T-helper 1 cell treated with Interleukin-12 subunit alpha and Interleukin-12 subunit beta and Interleukin-4 antibody, amounts not matched to agents 30 ng/mL and 1 ng/mL, for 36 hours (primary cell): ENCODE measurements around the gene VPS72. TPM values are rescaled to one million over a fixed set of nuclear protein-coding genes. Genes with fewer than 3 reads are reported as not detected.
"Not testable (repeated sequence)": the region's sequence is repeated elsewhere in the genome, so short reads cannot be mapped to it uniquely, and the experiment has no call there.

Experiments used
- intact Hi-C: fragments of 100-400 bp; cut with micrococcal nuclease; formaldehyde crosslinking; loops from one replicate; pipeline ENCODE4 v1.15.1; 2024
- total RNA-seq: library from RNA; stranded (reverse); gene quantifications from 2 replicates; pipeline ENCODE4 v1.2.3, GENCODE V29; 2022

Gene VPS72, protein sequence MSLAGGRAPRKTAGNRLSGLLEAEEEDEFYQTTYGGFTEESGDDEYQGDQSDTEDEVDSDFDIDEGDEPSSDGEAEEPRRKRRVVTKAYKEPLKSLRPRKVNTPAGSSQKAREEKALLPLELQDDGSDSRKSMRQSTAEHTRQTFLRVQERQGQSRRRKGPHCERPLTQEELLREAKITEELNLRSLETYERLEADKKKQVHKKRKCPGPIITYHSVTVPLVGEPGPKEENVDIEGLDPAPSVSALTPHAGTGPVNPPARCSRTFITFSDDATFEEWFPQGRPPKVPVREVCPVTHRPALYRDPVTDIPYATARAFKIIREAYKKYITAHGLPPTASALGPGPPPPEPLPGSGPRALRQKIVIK
- total RNA-seq, result 72.0 and 80.4 TPM in 2 replicates

DNA sequence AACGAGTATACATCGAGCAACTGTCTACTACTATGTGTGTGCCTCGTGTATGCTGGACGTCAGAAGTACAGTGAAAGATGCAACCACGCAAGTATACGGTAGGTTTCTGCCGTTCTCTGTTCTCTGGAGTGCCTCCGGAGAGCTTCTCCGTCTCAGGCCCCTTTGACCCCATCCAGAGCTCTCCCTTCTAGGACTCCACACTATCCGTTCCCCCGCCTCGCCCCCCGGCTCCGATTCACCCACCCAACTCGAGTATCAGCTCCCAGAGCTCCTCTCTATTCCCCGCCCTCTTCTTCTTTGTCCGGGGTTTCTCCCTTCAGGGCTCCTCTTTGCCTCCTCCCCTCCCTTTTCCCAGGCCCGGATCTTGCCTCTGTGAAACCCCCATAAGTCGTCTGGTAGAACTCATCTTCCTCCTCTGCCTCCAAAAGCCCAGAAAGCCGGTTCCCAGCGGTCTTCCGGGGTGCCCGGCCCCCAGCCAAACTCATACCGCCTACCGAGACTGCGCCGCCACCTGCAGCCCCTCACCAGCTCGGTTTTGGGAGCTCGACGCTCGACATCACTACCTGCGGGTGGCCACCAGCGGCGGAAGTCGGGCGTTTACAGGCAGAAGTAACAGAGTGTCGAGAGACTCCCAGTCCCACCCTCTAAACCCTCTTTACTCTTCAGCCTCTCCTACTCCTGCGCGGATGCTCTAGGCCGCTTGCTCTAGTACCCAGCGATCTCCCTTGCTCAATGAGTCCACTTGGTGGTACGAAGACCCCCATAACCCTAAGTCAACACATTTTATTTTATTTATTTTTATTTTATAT lies at the start of gene VPS72:
TSS of gene VPS72 (minus strand) at position 561 of the 809 bp plus-strand sequence. CDS start at position 485, 76 bp downstream.
- intact Hi-C loops, result loop anchor here (1.0 to 5.0 kb wide), 6 partner anchors 8 to 267 kb away; partner anchors contain the start of genes PIP5K1A, POGZ, PSMD4 and RFX5

DNA sequence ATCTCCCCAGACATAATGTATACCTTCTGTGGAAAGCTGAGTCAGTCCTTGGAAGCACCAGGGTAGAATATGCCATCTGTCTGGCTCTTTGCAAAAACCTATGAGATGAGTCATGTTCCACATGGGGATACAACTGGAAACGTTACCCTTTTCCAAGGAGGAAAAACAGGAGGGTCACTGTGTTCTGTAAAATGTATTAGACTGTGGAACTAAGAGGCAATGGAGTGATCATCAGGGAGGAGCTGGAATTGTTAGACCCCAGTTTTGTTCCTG lies 48.4 kb upstream of the VPS72 start:
- intact Hi-C loops, result no loop called here

DNA sequence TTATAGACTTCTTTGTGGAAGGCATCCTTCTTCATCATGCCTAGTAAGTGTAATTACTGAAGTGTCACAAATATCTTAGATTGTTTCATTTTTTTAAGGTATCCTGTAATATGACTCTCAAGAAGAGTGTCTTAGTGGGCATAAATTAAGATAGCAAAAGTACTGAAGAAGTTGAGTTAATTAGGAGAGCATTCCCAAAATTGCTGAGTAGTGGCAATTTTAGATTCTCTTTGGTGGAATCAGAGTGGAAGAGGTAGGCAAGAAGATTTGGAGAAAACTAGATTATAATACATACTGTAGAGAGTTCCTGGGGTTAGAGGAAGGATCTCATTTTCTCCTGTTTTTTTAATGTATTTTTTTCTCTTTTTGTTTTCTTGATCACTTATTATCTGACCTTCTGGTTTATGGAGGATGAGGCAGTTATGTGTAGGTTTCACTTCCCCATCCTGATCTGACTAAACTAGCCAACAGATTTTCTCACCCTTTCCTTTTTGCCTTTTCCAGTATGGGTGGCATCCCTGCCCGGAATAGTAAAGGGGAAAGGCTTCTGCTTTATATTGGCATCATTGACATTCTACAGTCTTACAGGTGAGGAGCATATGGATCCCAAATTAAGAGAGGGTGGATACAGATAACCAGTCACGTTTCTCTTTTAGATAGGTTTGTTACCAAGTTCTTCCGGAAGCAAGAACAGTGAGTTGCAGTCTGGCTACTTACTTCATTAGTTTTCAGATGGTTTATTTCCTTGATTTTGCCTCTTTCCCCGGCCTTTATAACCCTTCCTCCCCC lies 47.9 kb upstream of the VPS72 start:
- intact Hi-C loops, result no loop called here

DNA sequence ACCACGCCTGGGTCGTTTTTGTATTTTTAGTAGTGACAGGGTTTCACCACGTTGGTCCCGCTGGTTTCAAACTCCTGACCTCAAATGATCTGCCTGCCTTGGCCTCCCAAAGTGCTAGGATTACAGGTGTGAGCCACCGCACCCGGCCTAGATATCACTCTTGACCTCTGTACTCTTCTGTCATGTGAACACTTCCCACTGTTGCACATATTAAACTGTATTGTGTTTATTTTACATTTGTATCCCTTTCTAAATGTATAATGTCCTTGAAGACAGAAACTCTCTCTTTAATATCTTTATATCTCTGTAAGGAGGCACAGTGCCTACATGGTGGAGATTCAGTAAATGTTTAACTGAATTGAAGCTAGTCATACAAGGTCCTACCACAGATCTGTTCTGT lies 45.2 kb upstream of the VPS72 start:
- intact Hi-C loops, result no loop called here

DNA sequence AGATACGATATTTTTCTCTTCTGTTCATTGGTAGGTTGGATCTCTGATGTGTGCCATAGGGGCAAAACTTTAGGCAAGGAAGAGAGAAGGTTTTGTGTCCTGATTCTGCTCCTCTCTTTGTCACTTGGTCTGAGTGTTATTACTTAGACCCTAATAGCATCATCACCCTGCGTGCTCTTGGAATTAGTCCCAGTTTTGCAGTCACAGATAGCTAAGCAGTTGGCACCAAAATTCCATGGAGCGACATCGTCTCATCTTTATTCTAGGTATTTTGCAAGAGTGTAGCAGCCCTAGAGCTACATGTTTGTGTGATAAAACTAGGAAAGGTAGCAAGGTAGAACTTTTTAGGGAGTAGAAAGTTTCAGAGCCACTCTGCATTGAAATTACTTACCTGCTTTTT lies 32.1 kb upstream of the VPS72 start:
- intact Hi-C loops, result no loop called here

DNA sequence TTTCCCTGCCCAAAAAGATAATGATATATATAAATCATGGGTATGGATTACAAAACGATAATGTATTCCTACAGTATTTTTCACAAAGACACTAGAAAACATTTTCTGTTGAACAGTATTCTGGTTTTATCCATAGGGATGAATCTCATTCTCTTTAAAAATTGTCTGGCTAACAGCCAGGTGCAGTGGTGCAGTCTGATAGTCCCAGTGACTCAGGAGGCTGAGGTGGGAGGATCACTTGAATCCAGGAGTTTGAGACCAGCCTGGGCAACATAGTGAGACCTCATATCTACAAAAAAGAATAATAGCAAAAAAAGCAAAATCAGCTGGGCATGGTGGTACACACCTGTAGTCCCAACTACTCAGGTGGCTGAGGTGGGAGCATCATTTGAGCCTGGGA lies 31.6 kb upstream of the VPS72 start:
- intact Hi-C loops, result no loop called here

DNA sequence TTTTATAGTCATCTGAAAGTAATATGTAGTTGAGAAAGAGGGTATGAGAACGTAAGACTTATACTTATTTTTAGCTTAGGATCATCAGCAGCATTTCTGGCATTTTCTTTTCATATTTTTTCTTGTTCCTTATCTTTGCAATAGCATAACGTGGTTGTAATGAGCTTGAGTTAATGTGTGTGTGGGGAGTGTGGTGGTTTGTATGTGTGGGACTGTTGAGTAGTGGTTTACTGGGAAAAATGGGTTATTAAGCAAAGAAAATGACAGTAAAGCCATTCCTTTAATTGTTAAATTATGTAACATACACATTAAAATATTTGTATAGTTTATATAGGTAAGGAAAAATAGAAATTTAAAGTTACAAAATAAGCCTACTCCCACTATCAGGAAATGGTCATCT lies 23.6 kb upstream of the VPS72 start:
- intact Hi-C loops, result no loop called here

DNA sequence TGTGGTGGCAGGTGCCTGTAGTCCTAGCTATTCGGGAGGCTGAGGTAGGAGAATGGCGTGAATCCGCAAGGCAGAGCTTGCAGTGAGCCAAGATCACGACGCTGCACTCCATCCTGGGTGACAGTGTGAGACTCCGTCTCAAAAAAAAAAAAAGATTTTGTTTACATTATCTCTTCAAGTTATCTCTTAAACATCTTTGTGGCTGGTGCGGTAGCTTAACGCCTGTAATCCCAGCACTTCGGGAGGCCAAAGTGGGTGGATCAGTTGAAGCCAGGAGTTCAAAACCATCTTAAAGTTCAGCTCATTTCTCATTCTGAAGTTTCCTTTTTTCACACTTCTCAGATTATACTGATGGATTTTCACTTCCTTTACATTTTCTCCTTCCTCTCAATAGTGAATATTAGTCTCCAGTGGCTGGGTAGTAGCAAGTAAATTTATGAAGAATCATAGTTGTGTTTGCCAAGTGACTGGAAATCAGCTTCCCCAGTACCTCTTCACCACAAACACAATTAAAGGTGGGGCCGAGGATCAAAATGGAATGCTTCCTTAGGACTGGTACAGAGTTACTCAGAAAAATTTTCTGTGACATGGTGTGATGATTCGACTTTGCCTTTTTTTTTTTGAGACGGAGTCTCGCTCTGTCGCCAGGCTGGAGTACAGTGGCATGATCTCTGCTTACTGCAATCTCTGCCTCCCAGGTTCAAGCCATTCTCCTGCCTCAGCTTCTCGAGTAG lies 22.1 kb upstream of the VPS72 start:
- intact Hi-C loops, result loop anchor here (1.0 kb wide), 1 partner anchor 14 kb away; the partner anchor contains the start of gene PIP5K1A

DNA sequence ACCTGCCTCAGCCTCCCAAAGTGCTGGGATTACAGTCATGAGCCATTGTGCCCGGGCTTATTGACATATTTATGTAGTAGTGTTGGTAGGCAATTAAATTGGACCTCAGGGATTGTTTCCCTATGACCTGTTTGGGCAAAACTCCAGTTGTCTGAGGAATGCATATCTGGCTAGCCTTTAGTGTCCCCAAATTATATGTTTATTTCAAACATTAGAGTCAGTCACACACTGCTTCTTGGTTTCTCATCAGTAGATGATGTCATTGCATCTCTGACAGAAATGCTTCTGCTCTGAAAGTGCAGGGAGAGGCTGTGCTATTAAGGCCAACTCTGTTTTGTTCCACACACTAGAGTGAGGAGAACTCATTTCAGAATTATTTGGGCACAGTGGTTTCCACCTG lies 20.8 kb upstream of the VPS72 start:
- intact Hi-C loops, result no loop called here

DNA sequence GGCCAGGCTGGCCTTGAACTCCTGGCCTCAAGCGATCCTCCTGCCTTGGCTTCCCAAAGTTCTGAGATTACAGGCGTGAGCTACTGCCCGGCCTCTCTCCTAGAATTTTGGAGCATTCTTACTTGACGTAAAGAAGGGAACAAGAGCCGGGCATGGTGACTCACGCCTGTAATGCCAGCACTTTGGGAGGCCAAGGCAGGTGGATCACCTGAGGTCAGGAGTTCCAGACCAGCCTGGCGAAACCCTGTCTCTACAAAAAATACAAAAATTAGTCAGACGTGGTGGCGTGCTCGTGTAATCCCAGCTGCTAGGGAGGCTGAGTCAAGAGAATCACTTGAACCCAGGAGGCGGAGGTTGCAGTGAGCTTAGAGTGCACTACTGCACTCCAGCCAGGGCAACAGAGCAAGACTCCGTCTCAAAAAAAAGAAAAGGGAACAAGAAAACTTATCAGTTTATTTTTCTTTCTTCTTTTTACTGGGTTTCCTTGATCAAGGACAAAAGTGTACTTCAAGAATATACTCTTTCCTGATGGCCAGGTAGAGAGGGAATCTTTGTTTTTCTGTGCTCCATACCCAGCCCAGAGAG lies 15.5 kb upstream of the VPS72 start:
- intact Hi-C loops, result not testable (repeated sequence)

DNA sequence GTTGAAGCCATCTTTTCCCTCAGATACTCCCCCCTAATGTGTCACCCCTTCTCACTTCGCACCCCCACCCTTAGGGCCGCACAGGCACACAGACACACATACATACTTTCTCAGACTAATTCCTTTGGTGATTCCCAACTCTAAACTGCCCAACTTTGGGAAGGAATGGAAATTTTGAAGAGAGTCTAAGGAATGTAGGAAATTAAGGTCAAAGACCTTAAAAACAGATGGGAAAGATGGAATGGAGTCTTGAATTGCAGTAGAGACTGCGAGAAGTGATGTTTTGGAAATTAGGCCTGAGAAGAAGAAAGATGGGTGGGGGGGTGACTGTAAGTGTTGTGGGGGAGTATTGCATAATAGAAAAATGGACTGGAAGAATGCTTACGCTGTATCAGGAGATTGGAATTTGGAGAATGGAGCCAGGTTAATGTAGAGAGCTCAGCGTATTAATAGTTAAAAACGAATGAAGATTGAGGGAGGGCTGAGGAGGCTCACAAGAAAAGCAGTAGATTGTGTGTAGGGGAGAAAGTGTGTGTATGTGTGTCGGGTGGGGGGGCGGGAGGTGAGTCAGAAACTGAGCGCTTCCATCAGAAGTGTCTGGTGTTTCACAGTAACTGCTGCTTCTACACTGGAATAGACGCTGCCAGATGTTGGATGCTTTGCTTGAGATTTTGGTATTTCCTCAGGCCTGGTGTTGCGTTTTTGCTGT lies 10.0 kb upstream of the VPS72 start:
- intact Hi-C loops, result loop anchor here (1.0 to 2.0 kb wide), 3 partner anchors 43 to 147 kb away; partner anchors contain the start of genes PI4KB, RFX5 and TNFAIP8L2

DNA sequence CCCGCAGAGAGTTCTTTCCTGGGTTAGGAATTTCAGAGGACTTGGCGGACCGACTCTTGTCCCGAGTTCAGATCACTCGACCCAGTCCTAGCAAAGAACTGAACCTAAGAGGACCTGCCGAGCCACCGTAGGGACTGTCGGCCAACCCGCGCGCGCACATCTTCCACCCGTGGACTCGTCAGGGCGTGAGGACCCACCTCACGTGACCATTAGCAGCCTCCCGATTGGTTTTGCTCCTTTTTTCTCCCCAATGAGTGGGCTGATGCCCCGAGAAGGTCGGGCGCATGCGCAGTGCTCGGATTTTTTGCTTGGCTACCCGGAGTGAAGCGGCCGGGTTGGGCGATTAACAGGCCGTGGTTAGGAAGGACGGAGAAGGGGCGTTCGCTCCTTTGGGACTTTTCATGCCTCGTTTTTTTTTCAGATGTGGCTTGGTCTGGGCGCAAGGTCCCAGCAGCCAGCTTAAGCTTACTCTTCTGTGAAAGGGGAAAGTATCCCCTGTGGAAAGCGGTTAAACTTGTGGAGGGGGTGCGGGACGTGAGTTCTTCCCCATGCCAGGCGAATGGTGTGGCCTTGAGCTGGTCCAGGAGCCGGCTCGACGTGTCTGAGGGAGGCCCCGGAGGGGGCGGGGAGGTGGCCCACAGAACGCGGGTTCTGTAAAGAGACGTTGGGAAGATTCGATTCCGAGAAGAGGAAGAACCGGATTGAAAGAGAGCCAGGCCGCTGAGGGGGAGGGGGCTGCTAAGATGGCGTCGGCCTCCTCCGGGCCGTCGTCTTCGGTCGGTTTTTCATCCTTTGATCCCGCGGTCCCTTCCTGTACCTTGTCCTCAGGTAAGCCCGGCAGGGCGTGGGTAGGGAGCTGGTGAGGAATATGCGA lies 8.5 kb upstream of the VPS72 start, which contains the start of gene PIP5K1A:
TSS of gene PIP5K1A (plus strand) at position 299 of the 874 bp plus-strand sequence. CDS start at position 744, 445 bp downstream.
- intact Hi-C loops, result loop anchor here (1.0 to 2.0 kb wide), 10 partner anchors 8 to 201 kb away; partner anchors contain the start of genes CDC42SE1, PI4KB, PSMB4 and PSMD4

DNA sequence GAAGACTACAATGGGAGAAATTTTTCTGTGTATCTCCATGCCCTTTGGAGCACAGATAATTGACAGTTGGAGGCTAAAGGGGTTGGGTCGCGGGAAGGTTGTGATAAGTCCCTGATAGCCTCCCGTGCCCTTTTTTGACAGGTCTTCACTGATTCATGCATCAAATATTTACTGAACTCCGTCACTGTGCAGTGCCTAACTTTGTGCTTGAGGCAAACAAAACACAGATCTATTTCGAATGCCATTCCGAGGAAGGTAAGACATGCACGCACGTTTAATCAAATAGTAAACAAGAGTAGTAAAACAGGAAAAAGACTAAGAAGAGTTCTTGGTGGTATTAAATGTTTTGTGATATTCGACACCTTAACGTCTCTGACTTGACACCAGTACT lies 7.9 kb upstream of the VPS72 start:
- intact Hi-C loops, result loop anchor here (1.0 to 2.0 kb wide), 9 partner anchors 8 to 201 kb away; partner anchors contain the start of genes CDC42SE1, PSMB4, PSMD4 and RFX5

DNA sequence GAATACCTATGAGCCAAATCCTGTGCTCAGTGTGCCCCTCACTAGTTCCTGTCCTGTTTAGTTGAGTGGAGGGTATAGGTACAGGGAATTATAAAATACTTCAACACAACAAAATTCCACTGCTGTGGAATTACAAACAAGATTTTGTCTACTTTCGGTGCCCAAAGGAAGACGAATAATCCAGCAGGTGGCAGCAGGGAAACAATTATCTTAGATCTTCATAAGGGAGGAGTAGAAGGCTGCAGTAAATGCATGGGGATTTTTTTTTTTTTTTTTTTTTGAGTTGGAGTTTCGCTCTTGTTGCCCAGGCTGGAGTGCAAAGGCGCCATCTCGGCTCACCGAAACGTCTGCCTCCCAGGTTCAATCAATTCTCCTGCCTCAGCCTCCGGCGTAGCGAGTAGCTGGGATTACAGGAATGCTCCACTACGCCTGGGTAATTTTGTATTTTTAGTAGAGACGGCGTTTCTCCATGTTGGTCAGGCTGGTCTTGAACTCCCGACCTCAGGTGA lies 6.3 kb upstream of the VPS72 start:
- intact Hi-C loops, result loop anchor here (1.0 kb wide), 2 partner anchors 55 to 145 kb away; no protein-coding TSS in a partner anchor

DNA sequence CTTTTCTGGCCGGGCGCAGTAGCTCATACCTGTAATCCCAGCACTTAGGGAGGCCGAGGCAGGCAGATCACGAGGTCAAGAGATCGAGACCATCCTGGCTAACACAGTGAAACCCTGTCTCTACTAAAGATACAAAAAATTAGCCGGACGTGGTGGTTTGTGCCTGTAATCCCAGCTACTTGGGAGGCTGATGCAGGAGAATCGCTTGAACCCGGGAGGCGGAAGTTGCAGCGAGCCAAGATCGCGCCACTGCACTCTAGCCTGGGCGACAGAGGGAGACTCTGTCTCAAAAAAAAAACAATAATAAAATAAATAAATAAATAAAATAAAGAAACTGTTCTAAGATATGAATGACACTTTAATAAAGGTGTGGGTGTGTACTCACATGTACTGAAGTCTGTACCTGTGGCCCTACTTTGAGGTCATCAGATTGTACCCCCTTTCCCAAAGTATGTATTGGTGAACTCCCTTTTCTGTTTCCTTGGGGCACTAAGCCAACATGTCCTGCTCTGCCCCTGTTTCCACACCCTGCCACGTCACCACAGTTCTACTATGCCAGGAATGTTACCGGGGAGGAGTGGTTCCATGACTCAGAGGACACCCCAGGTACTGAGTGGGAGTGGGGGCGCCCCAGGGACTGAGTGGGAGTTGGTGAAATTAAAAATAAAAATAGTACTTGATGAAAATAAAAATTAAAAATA lies 5.0 kb upstream of the VPS72 start:
- intact Hi-C loops, result loop anchor here (5.0 kb wide), 1 partner anchor 262 kb away; the partner anchor contains the start of gene POGZ

DNA sequence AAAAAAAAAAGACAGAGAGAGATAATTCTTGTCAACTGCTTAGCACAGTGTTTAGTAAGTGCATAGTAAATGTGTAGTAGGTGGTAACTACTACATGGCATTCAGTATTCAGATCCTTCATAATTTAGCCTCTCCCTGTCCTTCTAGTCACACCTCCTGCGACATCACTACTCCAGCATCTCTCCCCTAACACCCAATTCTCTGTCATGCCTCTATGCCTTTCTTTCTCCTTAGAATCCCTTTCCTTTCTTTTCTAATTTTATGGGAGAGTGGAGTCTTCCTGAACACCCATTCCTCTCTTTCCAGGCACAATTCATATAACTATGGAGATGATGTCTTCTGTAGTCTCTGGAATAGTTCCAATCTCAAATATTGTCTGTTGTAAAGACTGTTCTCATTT lies 3.9 kb upstream of the VPS72 start:
- intact Hi-C loops, result loop anchor here (5.0 kb wide), 1 partner anchor 263 kb away; the partner anchor contains the start of gene POGZ

DNA sequence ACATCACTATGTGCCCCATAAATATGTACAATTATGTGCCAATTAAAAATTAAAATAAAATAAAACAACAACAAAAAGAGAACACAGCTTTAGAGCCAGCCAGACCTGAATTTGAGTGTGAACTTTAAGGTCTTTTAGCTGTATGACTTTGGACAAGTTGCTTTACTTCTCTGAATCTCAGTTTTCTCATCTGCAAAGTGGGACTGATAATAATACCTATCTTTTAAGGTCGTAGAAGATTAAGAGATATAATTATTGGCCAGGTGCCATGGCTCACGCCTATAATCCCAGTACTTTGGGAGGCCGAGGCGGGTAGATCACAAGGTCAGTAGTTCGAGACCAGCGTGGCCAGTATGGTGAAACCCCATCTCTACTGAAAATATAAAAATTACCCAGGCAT lies 3.3 kb upstream of the VPS72 start:
- intact Hi-C loops, result loop anchor here (5.0 kb wide), 1 partner anchor 264 kb away; the partner anchor contains the start of gene POGZ
